Fibroblast of lung (primary cell): ENCODE results near the gene PKD1.

Experiments
- CTCF ChIP-seq, 2 donors: IDR thresholded peaks in 1 of 2; conservative IDR thresholded peaks in 1 of 2; 1 replicate in 1 of 2; 2 replicates in 1 of 2; pipeline ENCODE4 v1.5.1; 2011 to 2012; ENCODE audit warnings: low read length in 2 of 2, control low read depth in 1 of 2, inconsistent platforms in 1 of 2, low read depth in 1 of 2, mild to moderate bottlenecking in 1 of 2
- EZH2 ChIP-seq: IDR thresholded peaks from 2 replicates; pipeline ENCODE4 v1.5.1; 2012; ENCODE audit warnings: low read length, control low read depth, mild to moderate bottlenecking; ENCODE audit errors: missing control alignments

DNA sequence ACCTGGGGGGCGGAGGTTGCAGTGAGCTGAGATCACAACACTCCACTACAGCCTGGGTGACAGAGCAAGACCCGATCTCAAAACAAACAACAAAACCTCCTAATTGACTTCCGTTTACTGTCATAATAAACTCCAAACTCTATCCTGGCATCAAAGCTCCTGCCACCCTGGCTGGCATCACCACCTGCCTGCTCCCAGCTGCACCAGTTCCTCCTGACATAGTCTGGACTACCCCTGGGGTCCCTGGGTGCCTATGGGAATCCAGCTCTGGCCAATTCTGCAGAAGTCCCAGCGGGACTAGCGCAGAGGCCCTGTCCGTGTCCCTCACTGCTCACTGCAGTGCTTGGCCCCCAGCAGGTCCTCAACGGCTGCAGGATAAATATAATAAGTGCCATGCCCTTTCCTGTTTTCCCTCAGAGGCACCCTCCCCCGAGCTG, 88.8 kb downstream of the PKD1 start:
- TF ChIP-seq CTCF (conservative IDR thresholded peaks at IDR 0.05 in 1 of 2, IDR thresholded peaks at IDR 0.05 in 1 of 2; ENCODE audit: low read depth in 1 of 2, low read length in 2 of 2) (no peak), EZH2 (no peak)
